KOPT-K1 (cell line): ENCODE data around the gene PADI6.

Experiments
- H3K27ac ChIP-seq: fragments of 200-600 bp; sonication (generic); 2 replicates; pipeline ENCODE4 v1.5.1; 2016; ENCODE audit warnings: antibody characterized with exemption, mild to moderate bottlenecking, low read depth, low read length; ENCODE audit not compliant: poor library complexity, severe bottlenecking
- H3K36me3 ChIP-seq: fragments of 200-600 bp; sonication (generic); 2 replicates; pipeline ENCODE4 v1.5.1; 2017; ENCODE audit warnings: antibody characterized with exemption, mild to moderate bottlenecking, low read length, moderate library complexity; ENCODE audit not compliant: insufficient read depth
- H3K9me3 ChIP-seq: fragments of 200-600 bp; sonication (generic); 2 replicates; pipeline ENCODE4 v1.5.1; 2017; ENCODE audit warnings: antibody characterized with exemption, low read length, mild to moderate bottlenecking; ENCODE audit not compliant: insufficient read depth, poor library complexity, severe bottlenecking

The PADI6 gene

DNA sequence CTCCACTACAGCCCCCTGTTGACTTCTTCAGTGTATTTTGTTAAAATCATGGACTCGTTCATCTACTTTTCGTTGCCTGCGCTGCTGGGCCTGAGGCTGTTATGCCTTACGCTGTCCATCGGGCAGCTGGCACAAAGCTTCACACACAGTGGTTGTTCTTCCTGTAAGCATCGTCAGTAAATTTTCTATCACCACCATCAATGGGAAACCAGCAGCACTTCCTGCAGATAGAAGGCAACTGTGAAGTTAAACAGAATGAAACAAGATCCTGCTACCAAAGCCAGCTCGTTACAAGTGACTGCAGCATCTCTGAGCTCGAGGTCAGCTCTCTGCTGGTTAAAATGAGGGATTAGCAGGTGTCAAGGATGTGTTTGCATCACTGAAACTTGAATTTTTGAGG, 21.9 kb upstream of the PADI6 start:
- Histone ChIP-seq H3K9me3 (peaks cover 9% of the 10 kb centered on the region), H3K27ac (no peak overlapping the region), H3K36me3 (no peaks in the 10 kb centered on the region)

DNA sequence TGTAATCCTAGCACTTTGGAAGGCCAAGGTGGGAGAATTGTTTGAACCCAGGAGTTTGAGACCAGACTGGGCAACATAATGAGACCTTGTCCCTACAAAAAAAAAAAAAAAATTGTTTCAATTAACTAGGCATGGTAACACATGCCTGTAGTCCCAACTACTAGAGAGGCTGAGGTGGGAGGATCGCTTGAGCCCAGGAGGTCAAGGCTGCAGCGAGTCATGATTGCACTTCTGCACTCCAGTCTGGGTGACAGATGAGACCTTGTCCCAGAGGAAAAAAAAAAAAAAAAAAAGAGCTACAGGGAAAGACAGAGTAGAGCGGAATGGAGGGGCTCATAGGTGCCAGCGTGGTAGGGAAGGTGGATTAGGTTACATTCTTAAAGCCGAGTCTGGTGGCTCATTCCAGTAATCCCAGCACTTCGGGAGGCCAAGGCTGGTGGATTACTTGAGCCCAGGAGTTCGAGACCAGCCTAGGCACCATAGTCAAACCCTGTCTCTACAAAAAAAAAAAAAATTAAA, 21.0 kb upstream of the PADI6 start:
- Histone ChIP-seq H3K36me3 (no peaks in the 10 kb centered on the region), H3K27ac (no peak overlapping the region), H3K9me3 (peaks cover 1% of the 10 kb centered on the region)

GRCh38 chr1:17351598-17352324, 20.2 kb upstream of the PADI6 start:
- Histone ChIP-seq H3K27ac (no peak overlapping the region), H3K9me3 (no peaks in the 10 kb centered on the region), H3K36me3 (no peaks in the 10 kb centered on the region)

DNA sequence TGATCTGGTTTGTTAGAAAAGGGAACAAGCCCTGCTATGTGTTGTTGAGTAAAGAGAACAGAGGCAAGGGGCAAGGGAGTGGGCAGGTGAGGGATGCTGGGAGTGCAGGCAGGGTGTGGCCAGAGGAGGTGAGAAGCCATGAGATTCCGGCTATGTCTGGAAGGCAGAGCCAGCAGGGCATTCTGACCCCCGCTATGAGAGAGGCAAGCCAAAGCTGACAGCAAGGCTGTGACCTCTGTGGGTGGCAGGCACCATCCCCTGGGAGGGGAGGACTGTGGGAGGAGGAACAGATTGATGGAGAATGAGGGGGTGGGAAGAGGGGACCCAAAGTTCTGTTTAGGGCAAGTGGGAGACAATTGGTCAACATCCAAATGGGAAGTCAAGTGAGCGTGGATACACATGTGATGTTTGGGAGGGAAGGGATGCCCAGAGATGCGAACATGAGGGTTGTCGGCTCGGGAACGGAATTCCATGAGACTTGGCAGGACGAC, 19.5 kb upstream of the PADI6 start:
- no peaks in the 10 kb centered on the region for H3K36me3 ChIP-seq
- no peaks in the 10 kb centered on the region for H3K9me3 ChIP-seq
- no peak overlapping the region for H3K27ac ChIP-seq

DNA sequence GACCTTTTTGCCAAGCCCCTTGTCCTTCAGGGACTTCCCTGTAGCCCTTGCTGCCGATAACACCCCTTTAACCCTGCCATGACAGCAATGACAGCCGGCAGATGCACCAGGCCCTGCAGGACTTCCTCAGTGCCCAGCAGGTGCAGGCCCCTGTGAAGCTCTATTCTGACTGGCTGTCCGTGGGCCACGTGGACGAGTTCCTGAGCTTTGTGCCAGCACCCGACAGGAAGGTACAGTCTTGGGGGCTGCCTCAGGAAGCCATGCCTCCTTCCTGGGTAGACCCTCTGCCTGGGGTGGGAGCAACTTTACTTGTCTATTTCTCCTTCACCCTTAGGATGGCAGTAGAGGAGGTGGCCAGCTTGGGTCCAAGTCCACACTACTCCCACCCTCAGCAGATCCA, 16.1 kb upstream of the PADI6 start:
- Histone ChIP-seq H3K9me3 (no peaks in the 10 kb centered on the region), H3K27ac (no peak overlapping the region), H3K36me3 (no peaks in the 10 kb centered on the region)

GRCh38 chr1:17356387-17357026, 15.5 kb upstream of the PADI6 start:
- no peaks in the 10 kb centered on the region for H3K36me3 ChIP-seq
- H3K9me3 ChIP-seq, result no peaks in the 10 kb centered on the region
- no peak overlapping the region for H3K27ac ChIP-seq

DNA sequence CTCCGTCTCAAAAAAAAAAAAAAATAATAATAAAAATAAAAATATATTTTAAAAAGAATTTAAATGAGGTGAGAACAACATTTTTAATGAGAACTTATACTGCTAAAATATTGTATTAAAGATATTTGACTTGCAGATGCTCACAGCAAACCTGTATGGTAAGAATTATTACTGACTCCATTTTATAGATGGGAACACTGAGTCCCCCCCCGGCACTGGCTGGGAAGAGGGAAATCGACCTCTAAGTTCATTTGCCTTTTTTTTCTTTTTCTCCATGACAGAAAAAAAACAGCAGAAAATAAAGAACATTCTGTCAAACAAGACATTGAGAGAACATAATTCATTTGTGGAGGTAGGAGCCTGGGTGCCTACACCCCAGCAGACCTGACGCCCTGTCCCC, 13.4 kb upstream of the PADI6 start:
- Histone ChIP-seq H3K27ac (no peak overlapping the region), H3K36me3 (no peaks in the 10 kb centered on the region), H3K9me3 (no peaks in the 10 kb centered on the region)

DNA sequence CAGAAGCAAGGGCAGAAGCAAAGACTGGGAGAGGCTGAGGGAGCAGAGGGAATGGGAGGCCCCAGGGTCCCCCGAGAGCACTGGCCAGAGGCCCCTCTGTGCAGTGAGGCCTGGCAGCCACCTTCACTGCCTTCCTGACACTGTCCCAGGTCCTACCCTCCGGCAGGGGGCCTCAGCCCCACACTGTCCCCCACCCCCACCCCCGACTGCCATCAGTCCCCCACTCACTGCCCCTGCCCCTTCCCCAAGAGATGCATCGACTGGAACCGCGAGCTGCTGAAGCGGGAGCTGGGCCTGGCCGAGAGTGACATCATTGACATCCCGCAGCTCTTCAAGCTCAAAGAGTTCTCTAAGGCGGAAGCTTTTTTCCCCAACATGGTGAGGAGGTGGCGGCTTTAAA, 13.0 kb upstream of the PADI6 start:
- no peaks in the 10 kb centered on the region for H3K9me3 ChIP-seq
- H3K27ac ChIP-seq, result no peak overlapping the region

GRCh38 chr1:17359808-17360207, 12.2 kb upstream of the PADI6 start:
- Histone ChIP-seq H3K36me3 (no peaks in the 10 kb centered on the region), H3K27ac (no peak overlapping the region), H3K9me3 (peaks cover 4% of the 10 kb centered on the region)

More for the DNA sequence above, 13.0 kb upstream of the PADI6 start:
- no peaks in the 10 kb centered on the region for H3K36me3 ChIP-seq

DNA sequence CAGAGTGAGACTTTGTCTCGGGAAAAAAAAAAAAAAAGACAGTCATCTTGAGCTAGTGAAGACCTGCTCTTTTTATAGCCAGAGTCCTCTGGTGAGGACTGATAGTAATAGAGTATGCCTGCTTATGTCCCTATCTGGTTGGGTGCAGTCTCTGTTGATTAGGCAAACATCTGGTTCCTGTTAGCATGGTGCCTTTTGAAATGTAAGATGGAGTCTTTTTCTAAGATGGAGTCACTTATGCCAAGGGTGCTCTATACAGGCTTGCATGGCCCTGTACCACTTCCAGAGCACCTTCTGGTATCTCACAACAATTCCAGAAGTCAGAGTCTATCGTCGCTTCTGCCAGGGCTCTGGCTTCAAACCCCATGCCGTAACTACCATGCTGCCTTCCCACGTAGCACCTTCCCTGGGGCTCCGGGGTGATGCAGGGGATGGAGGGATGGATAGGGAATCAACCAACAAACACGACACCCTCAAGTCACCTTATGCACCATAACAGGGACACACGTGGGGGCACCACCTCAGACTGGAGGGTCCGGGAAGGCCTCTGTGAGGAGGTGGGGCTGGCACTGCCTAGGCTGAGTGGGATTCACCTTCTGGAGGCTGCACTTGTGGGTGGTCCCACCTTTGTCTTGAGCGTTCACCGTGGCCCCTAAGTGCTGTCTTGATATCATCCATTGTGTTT, 11.6 kb upstream of the PADI6 start:
- H3K27ac ChIP-seq, result no peak overlapping the region

DNA sequence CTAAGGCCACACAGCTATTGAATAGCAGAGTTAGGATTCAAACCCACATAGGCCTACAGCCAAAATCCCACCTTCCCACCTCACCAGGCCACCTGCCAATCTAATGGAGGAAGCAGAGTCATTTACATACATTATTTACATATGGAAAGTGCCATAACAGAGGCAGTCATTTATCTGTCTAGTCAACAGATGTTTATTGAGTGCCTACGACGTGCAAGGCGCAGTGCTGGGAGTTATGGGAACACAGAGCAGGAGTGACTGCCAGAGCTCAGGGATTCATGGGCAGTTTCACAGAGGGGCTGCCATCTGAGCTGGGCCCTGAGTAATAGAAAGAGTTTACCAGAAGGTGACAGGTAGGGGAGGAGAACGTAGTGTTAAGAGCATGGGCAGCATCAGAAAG, 10.3 kb upstream of the PADI6 start:
- H3K9me3 ChIP-seq, result peaks cover 4% of the 10 kb centered on the region
- no peak overlapping the region for H3K27ac ChIP-seq
- H3K36me3 ChIP-seq, result no peaks in the 10 kb centered on the region

More for the DNA sequence above, 11.6 kb upstream of the PADI6 start:
- H3K36me3 ChIP-seq, result no peaks in the 10 kb centered on the region
- H3K9me3 ChIP-seq, result peaks cover 4% of the 10 kb centered on the region

GRCh38 chr1:17363351-17363750, 8.6 kb upstream of the PADI6 start:
- Histone ChIP-seq H3K9me3 (peaks cover 4% of the 10 kb centered on the region), H3K36me3 (no peaks in the 10 kb centered on the region), H3K27ac (no peak overlapping the region)

DNA sequence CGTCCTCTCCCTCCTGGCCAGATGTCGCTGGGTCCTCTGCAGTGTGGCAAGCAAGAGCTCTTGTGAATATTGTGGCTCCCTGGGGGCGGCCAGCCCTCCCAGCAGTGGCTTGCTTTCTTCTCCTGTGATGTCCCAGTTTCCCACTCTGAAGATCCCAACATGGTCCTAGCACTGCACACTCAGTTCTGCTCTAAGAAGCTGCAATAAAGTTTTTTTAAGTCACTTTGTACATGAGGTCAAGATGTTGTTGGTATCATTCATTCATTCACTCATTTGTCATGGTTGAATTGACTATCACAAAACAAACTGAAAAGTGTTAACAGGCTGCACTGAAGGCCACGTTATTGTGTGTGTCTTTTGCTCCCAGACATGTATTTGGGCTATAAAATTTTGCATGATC, 8.2 kb upstream of the PADI6 start:
- Histone ChIP-seq H3K27ac (no peak overlapping the region), H3K9me3 (peaks cover 4% of the 10 kb centered on the region), H3K36me3 (no peaks in the 10 kb centered on the region)

DNA sequence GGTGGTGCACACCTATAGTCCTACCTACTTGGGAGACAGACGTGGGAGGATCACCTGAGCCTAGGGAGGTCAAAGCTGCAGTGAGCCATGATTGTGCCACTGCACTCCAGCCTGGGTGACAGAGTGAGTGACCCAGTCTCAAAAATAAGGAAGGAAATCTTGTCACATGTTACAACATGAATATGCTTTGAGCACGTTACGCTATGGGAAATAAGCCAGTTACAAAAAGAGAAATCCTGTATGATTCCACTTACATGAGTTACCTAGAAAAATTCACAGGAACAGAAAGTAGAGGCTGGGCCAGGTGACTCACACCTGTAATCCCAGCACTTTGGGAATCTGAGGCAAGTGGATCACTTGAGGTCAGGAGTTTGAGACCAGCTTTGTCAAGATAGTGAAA, 6.7 kb upstream of the PADI6 start:
- Histone ChIP-seq H3K36me3 (no peaks in the 10 kb centered on the region), H3K9me3 (peaks cover 4% of the 10 kb centered on the region), H3K27ac (no peak overlapping the region)

GRCh38 chr1:17369466-17369865, 2.5 kb upstream of the PADI6 start:
- no peaks in the 10 kb centered on the region for H3K36me3 ChIP-seq
- peaks cover 3% of the 10 kb centered on the region for H3K9me3 ChIP-seq
- H3K27ac ChIP-seq, result no peak overlapping the region
